Measurements from ENCODE around the gene TGFA. TPM values are rescaled to one million over a fixed set of nuclear protein-coding genes. Genes with fewer than 3 reads are reported as not detected.

Gene TGFA
- total RNA-seq, 4 donors from 2014 or later, result 19.2 to 62.4 (median 41.7) TPM

DNA sequence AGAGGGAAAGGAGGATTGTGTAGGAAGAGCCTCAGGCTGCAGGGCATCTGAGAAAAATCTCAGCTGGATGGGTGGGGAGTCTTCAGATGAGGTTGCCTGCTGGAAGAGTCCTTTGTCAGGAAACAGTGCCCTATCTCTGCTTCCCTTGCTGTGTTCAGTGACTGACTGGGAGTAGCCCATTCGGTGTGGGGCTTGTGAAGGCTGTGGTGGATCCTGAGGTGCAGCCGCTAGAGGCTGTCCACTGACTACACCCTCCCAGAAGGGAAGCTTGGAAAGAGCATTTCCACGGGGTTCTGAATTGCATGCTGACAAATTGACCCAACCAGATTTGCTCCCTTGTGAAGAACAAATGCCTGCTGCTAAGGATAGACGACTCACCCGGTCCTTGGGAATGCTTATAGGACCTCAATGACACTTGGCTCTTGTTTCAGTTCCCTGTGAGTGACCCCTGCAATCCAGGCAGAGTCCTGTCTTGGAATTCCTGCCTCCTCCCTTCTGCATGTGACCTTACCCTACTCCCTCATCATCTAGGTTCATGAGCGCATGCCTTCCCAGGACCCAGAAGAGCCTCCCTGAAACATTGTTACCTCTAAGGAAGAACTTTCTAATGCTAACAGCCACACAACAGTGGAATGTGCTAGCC lies 142.0 kb downstream of the TGFA start:
- no peaks in the 10 kb centered on the region for H3K4me1 ChIP-seq
- no peaks in the 10 kb centered on the region for H3K9me3 ChIP-seq
- peaks cover 7% of the 10 kb centered on the region for H3K27me3 ChIP-seq
- H3K27ac ChIP-seq, result no peak overlapping the region
- H3K4me3 ChIP-seq, result no peak overlapping the region
- DNase-seq (ENCODE audit: low spot score in 2 of 2), result no peak
- H3K36me3 ChIP-seq, result no peaks in the 10 kb centered on the region
- WGBS, result 71% methylated on average over 6 of the region's 6 CpGs
- no peak for TF ChIP-seq POLR2A (IDR thresholded peaks at IDR 0.05)
- TF ChIP-seq, protein P1, sequence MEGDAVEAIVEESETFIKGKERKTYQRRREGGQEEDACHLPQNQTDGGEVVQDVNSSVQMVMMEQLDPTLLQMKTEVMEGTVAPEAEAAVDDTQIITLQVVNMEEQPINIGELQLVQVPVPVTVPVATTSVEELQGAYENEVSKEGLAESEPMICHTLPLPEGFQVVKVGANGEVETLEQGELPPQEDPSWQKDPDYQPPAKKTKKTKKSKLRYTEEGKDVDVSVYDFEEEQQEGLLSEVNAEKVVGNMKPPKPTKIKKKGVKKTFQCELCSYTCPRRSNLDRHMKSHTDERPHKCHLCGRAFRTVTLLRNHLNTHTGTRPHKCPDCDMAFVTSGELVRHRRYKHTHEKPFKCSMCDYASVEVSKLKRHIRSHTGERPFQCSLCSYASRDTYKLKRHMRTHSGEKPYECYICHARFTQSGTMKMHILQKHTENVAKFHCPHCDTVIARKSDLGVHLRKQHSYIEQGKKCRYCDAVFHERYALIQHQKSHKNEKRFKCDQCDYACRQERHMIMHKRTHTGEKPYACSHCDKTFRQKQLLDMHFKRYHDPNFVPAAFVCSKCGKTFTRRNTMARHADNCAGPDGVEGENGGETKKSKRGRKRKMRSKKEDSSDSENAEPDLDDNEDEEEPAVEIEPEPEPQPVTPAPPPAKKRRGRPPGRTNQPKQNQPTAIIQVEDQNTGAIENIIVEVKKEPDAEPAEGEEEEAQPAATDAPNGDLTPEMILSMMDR (IDR thresholded peaks at IDR 0.05), result no peak

DNA sequence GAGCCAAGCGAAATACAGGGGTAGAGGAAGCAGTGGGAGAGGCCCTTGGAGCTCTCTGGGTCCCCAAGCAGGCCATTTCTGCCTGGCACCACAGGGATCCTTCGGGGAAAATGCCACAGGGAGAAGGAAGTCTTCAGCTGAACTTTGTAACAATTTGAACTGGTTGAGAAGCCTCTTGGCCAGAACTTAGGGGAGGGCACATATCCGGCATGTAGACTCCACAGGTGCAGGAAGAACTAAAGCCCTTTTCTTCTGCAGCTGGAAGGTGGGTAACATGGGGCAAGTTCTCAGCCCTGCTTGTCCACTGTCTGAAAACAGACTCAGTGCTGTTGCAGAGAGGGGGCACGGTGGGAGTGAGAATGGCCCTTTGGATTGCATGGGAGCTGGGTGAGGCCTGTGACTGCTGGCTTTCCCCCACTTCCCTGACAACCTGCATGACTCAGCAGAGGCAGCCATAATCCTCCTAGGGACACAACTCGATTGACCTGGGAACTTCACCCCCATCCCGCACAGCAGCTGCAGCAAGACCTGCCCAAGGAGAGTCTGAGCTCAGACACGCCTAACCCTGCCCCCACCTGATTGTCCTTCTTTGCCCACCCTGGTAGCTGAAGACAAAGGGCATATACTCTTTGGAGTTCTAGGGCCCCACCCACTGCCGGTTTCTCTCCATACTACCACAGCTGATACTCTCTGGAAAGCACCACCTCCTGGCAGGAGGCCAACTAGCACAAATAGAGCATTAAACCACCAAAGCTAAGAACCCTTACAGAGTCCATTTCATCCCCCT lies 150.2 kb downstream of the TGFA start:
- WGBS, result 74% methylated on average over 8 of the region's 8 CpGs
- DNase-seq (ENCODE audit: low spot score in 2 of 2), result no peak
- no peaks in the 10 kb centered on the region for H3K36me3 ChIP-seq
- peaks cover 7% of the 10 kb centered on the region for H3K27me3 ChIP-seq
- no peak overlapping the region for H3K4me3 ChIP-seq
- no peaks in the 10 kb centered on the region for H3K9me3 ChIP-seq
- no peak for TF ChIP-seq POLR2A (IDR thresholded peaks at IDR 0.05)
- TF ChIP-seq EP300 (IDR thresholded peaks at IDR 0.05), result no peak
- TF ChIP-seq POLR2AphosphoS5 (IDR thresholded peaks at IDR 0.05), result no peak
- TF ChIP-seq, protein P1 (IDR thresholded peaks at IDR 0.05), result no peak
- no peak overlapping the region for H3K27ac ChIP-seq
- H3K4me1 ChIP-seq, result no peaks in the 10 kb centered on the region

DNA sequence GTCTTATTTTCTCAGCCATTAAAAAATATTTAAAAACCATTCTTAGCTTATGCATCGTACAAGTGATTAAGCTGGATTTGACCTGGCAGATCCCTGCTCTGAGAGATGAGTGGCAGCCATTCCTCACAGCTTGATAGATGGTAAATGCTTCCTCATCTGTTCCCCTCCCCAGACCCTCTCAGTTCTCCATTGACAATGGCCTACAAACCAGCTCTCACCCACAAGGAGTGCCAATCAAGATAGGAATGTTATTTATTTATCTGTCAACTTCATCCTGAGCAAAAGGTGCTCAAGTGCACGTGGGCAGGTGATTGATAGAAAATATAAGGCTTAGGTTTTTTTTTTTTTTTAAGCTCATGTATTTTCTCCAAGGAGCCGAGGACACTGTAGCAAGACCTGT lies 153.1 kb downstream of the TGFA start:
- DNase-seq (ENCODE audit: low spot score in 2 of 2), result no peak
- H3K27me3 ChIP-seq, result peaks cover 16% of the 10 kb centered on the region

DNA sequence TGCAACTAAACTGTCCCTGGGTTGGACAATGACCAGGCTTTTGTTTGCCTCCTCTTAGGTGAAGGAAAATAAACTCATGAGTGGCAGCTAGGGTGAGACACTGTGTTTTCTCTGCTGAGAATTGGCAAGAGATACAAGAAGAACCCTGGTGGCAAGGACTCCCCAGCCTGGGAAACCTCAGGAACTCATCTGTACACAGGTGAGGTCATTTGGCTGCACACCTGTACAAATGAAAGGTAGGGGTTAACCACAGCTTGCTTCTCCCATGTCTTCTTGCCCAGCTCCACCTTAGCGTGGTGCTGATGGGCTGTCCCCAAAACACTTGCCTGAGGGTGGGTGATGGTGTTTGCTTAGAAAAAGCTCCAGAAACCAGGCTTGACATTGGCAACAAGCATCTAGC lies 154.6 kb downstream of the TGFA start:
- Histone ChIP-seq H3K27me3 (peaks cover 9% of the 10 kb centered on the region), H3K36me3 (no peaks in the 10 kb centered on the region), H3K4me1 (no peaks in the 10 kb centered on the region), H3K27ac (no peak overlapping the region), H3K9me3 (no peaks in the 10 kb centered on the region), H3K4me3 (no peak overlapping the region)
- no CpG with 5 or more reads among the region's 1 CpG for WGBS
- DNase-seq (ENCODE audit: low spot score in 2 of 2), result no peak
- TF ChIP-seq, protein P1 (IDR thresholded peaks at IDR 0.05), result no peak
- TF ChIP-seq EP300 (IDR thresholded peaks at IDR 0.05) (no peak), POLR2A (IDR thresholded peaks at IDR 0.05) (no peak), POLR2AphosphoS5 (IDR thresholded peaks at IDR 0.05) (no peak)

More for the DNA sequence above, 153.1 kb downstream of the TGFA start:
- no peaks in the 10 kb centered on the region for H3K36me3 ChIP-seq
- no peak overlapping the region for H3K27ac ChIP-seq
- WGBS, result 78% methylated on average over 3 of the region's 3 CpGs
- H3K9me3 ChIP-seq, result no peaks in the 10 kb centered on the region
- H3K4me1 ChIP-seq, result no peaks in the 10 kb centered on the region
- no peak overlapping the region for H3K4me3 ChIP-seq
- TF ChIP-seq POLR2AphosphoS5 (IDR thresholded peaks at IDR 0.05), result no peak
- no peak for TF ChIP-seq EP300 (IDR thresholded peaks at IDR 0.05)
- TF ChIP-seq POLR2A (IDR thresholded peaks at IDR 0.05), result no peak
- TF ChIP-seq, protein P1 (IDR thresholded peaks at IDR 0.05), result no peak

Other genes with a start within 250 kb of the TGFA start
- gene ADD2, start 214.4 kb upstream of the TGFA start, total RNA-seq, result 1 to 10 TPM; 1.4 to 2.3 (median 1.5) TPM
- not detected for gene FIGLA, start 236.8 kb upstream of the TGFA start, total RNA-seq